ENCODE data around the gene FSD1L. TPM values are rescaled to one million over a fixed set of nuclear protein-coding genes. Genes with fewer than 3 reads are reported as not detected.

FSD1L gene
- total RNA-seq, 2 experiments from 2014 or later, result 0.38 to 0.56 TPM

DNA sequence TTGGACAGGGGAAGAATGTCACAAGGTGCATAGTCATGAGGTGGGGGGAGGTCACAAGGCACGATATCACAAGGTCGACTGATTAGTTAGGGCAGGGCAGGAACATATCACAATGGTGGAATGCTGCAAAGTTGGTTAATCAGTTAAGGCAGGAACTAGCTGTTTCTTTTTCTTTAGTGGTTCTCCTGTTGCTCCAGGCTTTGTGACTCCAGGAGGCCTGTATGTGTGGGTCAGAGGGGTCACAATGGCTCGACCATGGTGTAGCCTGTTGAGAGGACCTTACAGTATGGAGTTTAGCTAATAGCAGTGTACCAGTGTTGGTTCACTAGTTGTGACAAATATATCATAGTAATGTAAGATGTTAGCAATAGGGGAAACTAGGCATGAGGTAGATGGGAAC, 12.4 kb upstream of the FSD1L start:
- intact Hi-C loops (cut with DNase I, micrococcal nuclease), result no loop called here
- ATAC-seq (ENCODE audit: poor library complexity) (no peak), DNase-seq (no peak)
- TF ChIP-seq, protein P1, sequence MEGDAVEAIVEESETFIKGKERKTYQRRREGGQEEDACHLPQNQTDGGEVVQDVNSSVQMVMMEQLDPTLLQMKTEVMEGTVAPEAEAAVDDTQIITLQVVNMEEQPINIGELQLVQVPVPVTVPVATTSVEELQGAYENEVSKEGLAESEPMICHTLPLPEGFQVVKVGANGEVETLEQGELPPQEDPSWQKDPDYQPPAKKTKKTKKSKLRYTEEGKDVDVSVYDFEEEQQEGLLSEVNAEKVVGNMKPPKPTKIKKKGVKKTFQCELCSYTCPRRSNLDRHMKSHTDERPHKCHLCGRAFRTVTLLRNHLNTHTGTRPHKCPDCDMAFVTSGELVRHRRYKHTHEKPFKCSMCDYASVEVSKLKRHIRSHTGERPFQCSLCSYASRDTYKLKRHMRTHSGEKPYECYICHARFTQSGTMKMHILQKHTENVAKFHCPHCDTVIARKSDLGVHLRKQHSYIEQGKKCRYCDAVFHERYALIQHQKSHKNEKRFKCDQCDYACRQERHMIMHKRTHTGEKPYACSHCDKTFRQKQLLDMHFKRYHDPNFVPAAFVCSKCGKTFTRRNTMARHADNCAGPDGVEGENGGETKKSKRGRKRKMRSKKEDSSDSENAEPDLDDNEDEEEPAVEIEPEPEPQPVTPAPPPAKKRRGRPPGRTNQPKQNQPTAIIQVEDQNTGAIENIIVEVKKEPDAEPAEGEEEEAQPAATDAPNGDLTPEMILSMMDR (IDR thresholded peaks at IDR 0.05), result no peak
- no peak overlapping the region for H3K27ac ChIP-seq (ENCODE audit: low read depth in 1 of 2, low read length in 2 of 2)
- no peaks in the 10 kb centered on the region for H3K36me3 Mint-ChIP-seq (ENCODE audit: low read depth)
- H3K27ac Mint-ChIP-seq, result no peak overlapping the region
- no peaks in the 10 kb centered on the region for H3K4me1 Mint-ChIP-seq (ENCODE audit: low read depth)
- ChIA-PET POLR2A (no interaction called here), CTCF (interaction anchor here (0.6 kb wide), 1 partner anchor 80 kb away, joined by 3 read pairs; no protein-coding TSS in a partner anchor)
- H3K4me1 ChIP-seq (ENCODE audit: insufficient read depth, low read length), result no peaks in the 10 kb centered on the region
- peaks cover 6% of the 10 kb centered on the region for H3K27me3 Mint-ChIP-seq
- no peaks in the 10 kb centered on the region for H3K36me3 ChIP-seq (ENCODE audit: insufficient read depth, low read length)
- H3K4me3 Mint-ChIP-seq, result no peak overlapping the region
- peaks cover 0 to 5% of the 10 kb centered on the region in 2 experiments for H3K9me3 ChIP-seq (ENCODE audit: control insufficient read depth in 1 of 2, insufficient read depth in 1 of 2, low read length in 2 of 2)
- peaks cover 0 to 2% of the 10 kb centered on the region in 2 experiments for H3K27me3 ChIP-seq (ENCODE audit: control insufficient read depth in 1 of 2, insufficient read depth in 2 of 2, low read length in 2 of 2)
- no peak overlapping the region for H3K4me3 ChIP-seq (ENCODE audit: low read length)
- H3K9me3 Mint-ChIP-seq, result no peaks in the 10 kb centered on the region

DNA sequence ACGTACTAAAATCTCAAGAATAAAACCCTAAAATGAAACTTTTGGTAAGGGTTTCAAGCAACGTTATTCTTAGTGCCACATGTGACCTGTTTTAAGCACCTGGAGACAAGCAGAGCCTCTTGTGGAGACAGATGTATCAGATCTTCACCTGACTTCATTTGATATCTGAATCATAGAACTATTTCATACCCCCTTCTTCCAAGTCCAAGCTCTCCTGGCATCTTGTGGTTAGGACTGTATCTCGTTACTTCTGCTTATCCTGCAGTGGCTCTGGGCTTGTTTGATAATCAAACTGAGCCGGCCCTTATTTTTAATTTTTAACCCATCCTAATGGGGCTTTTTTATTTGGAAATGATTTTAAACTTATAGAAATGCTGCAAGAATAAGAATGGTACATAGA, 11.1 kb upstream of the FSD1L start:
- no peaks in the 10 kb centered on the region for H3K36me3 ChIP-seq (ENCODE audit: insufficient read depth, low read length)
- H3K9me3 ChIP-seq (ENCODE audit: control insufficient read depth in 1 of 2, insufficient read depth in 1 of 2, low read length in 2 of 2), result peaks cover 0 to 5% of the 10 kb centered on the region in 2 experiments
- DNase-seq, result no peak
- no peak for ATAC-seq (ENCODE audit: poor library complexity)
- Mint-ChIP-seq H3K27me3 (no peaks in the 10 kb centered on the region), H3K27ac (no peak overlapping the region), H3K9me3 (no peaks in the 10 kb centered on the region), H3K36me3 (ENCODE audit: low read depth) (no peaks in the 10 kb centered on the region), H3K4me3 (no peak overlapping the region), H3K4me1 (ENCODE audit: low read depth) (no peaks in the 10 kb centered on the region)
- H3K27ac ChIP-seq (ENCODE audit: low read depth in 1 of 2, low read length in 2 of 2), result no peak overlapping the region
- peaks cover 0 to 2% of the 10 kb centered on the region in 2 experiments for H3K27me3 ChIP-seq (ENCODE audit: control insufficient read depth in 1 of 2, insufficient read depth in 2 of 2, low read length in 2 of 2)
- TF ChIP-seq, protein P1 (IDR thresholded peaks at IDR 0.05), result no peak
- H3K4me3 ChIP-seq (ENCODE audit: low read length), result no peak overlapping the region
- ChIA-PET CTCF (no interaction called here), POLR2A (no interaction called here)
- intact Hi-C loops (cut with DNase I, micrococcal nuclease), result no loop called here
- H3K4me1 ChIP-seq (ENCODE audit: insufficient read depth, low read length), result no peaks in the 10 kb centered on the region

DNA sequence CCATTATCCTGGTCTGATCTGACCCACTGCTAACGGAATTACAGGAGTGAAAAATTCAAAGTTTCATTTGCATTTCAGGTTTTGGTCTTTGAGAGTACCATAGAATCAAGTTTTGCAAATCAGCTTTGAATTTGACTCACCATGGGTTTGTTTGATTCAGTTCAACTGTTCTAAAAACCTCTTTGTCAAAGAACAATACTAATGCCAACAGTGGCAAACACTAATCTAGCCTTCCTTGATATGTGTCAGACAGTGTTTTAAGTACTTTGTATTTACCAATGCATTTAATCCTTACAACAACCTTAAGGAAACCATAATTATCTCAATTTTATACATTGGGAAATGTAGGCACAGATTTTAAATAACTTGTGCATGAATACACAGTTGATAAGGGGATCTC, 10.1 kb upstream of the FSD1L start:
- TF ChIP-seq, protein P1 (IDR thresholded peaks at IDR 0.05), result no peak
- intact Hi-C loops (cut with DNase I, micrococcal nuclease), result no loop called here
- peaks cover 0 to 5% of the 10 kb centered on the region in 2 experiments for H3K9me3 ChIP-seq (ENCODE audit: control insufficient read depth in 1 of 2, insufficient read depth in 1 of 2, low read length in 2 of 2)
- ChIA-PET CTCF (no interaction called here), POLR2A (no interaction called here)
- DNase-seq (no peak), ATAC-seq (ENCODE audit: poor library complexity) (no peak)
- Mint-ChIP-seq H3K4me3 (no peak overlapping the region), H3K4me1 (ENCODE audit: low read depth) (no peaks in the 10 kb centered on the region), H3K27me3 (no peaks in the 10 kb centered on the region), H3K27ac (no peak overlapping the region), H3K36me3 (ENCODE audit: low read depth) (no peaks in the 10 kb centered on the region), H3K9me3 (no peaks in the 10 kb centered on the region)
- H3K4me1 ChIP-seq (ENCODE audit: insufficient read depth, low read length), result no peaks in the 10 kb centered on the region
- H3K4me3 ChIP-seq (ENCODE audit: low read length), result no peak overlapping the region
- H3K36me3 ChIP-seq (ENCODE audit: insufficient read depth, low read length), result no peaks in the 10 kb centered on the region
- H3K27ac ChIP-seq (ENCODE audit: low read depth in 1 of 2, low read length in 2 of 2), result no peak overlapping the region
- no peaks in the 10 kb centered on the region for H3K27me3 ChIP-seq (ENCODE audit: control insufficient read depth in 1 of 2, insufficient read depth in 2 of 2, low read length in 2 of 2)

All from CD4-positive, alpha-beta T cell (primary cell).